MM.1S (cell line): ENCODE results near the gene PLA2G7.
"Not testable (repeated sequence)": the region's sequence is repeated elsewhere in the genome, so short reads cannot be mapped to it uniquely, and the experiment has no call there.

Source experiments
- CTCF ChIP-seq: fragments of 300-600 bp; sonication (generic); IDR thresholded peaks from 2 replicates; pipeline ENCODE4 v1.5.1; 2016; ENCODE audit warnings: antibody characterized with exemption, low read length, mixed read lengths
- EZH2 ChIP-seq: fragments of 300-600 bp; sonication (generic); optimal IDR thresholded peaks from 2 replicates; pipeline ENCODE3; 2017; ENCODE audit warnings: low read depth, mild to moderate bottlenecking, antibody characterized with exemption, low read length, mixed read lengths

DNA sequence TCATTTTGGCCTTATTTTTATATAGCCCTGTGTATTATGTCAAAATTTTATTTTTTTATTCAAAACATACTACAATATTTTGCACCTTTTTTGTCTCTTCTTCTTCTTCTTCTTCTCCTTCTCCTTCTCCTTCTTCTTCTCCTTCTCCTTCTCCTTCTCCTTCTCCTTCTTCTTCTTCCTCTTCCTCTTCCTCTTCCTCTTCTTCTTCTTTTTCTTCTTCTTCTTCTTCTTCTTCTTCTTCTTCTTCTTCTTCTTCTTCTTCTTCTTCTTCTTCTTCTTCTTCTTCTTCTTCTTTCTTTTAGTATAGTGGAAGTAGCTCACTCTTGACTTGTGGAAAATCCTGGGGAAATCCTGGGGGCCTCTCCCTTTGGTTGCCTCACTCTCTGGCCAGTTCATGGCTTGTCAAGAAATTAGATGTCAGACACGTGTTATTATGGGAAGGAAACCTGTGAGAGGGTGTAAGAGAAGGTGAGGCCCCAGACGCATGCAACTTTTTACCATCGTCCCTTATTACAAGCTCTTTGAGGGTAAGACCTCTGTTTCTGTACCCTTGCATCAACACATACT, 9.1 kb upstream of the PLA2G7 start:
- not testable (repeated sequence) for TF ChIP-seq CTCF, EZH2
